Measurements from ENCODE around the gene CLNK. TPM values are rescaled to one million over a fixed set of nuclear protein-coding genes. Genes with fewer than 3 reads are reported as not detected.

The CLNK gene
- total and polyA plus RNA-seq, 4 donors: 0.04 to 0.57 (median 0.14) TPM; not detected in 1

- 91 to 95% methylated on average over 3 of the region's 3 CpGs for WGBS, 2 donors
- Histone ChIP-seq H3K27me3 (ENCODE audit: control insufficient read depth in 3 of 3, insufficient read depth in 3 of 3, low read length in 2 of 3) (no peaks in the 10 kb centered on the region), H3K4me1 (ENCODE audit: control insufficient read depth in 5 of 5, insufficient read depth in 5 of 5, low read length in 5 of 5) (peaks cover 0 to 5% (median 0%) of the 10 kb centered on the region in 5 donors), H3K9ac (ENCODE audit: insufficient read depth in 1 of 2, low read length in 2 of 2) (no peak overlapping the region), H3K27ac (ENCODE audit: low read depth in 1 of 2, low read length in 1 of 2) (no peak overlapping the region), H3K4me3 (no peak overlapping the region), H3K9me3 (ENCODE audit: control insufficient read depth in 4 of 4, insufficient read depth in 3 of 4, low read length in 3 of 4) (peaks cover 0 to 2% (median 0%) of the 10 kb centered on the region in 4 donors), H3K36me3 (ENCODE audit: control insufficient read depth in 4 of 4, insufficient read depth in 4 of 4, low read length in 4 of 4) (no peaks in the 10 kb centered on the region)
- DNase-seq (no peak), ATAC-seq (ENCODE audit: insufficient read depth, low FRiP score) (no peak)
- TF ChIP-seq CTCF (IDR thresholded peaks at IDR 0.05; ENCODE audit: control extremely low read depth, extremely low read depth): no peak
Measured at GRCh38 chr4:10656420-10656819, 28.1 kb downstream of the CLNK start.

- Histone ChIP-seq H3K27me3 (ENCODE audit: control insufficient read depth in 3 of 3, insufficient read depth in 3 of 3, low read length in 2 of 3) (no peaks in the 10 kb centered on the region), H3K4me3 (no peak overlapping the region), H3K9ac (ENCODE audit: insufficient read depth in 1 of 2, low read length in 2 of 2) (no peak overlapping the region), H3K9me3 (ENCODE audit: control insufficient read depth in 4 of 4, insufficient read depth in 3 of 4, low read length in 3 of 4) (peaks cover 0 to 2% (median 0%) of the 10 kb centered on the region in 4 donors), H3K36me3 (ENCODE audit: control insufficient read depth in 4 of 4, insufficient read depth in 4 of 4, low read length in 4 of 4) (no peaks in the 10 kb centered on the region), H3K27ac (ENCODE audit: low read depth in 1 of 2, low read length in 1 of 2) (no peak overlapping the region), H3K4me1 (ENCODE audit: control insufficient read depth in 5 of 5, insufficient read depth in 5 of 5, low read length in 5 of 5) (peaks cover 0 to 5% (median 0%) of the 10 kb centered on the region in 5 donors)
- ATAC-seq (ENCODE audit: insufficient read depth, low FRiP score) (no peak), DNase-seq (no peak)
- 61 to 86% methylated on average over 6 of the region's 6 CpGs for WGBS, 2 donors
- TF ChIP-seq CTCF (IDR thresholded peaks at IDR 0.05; ENCODE audit: control extremely low read depth, extremely low read depth): no peak
Measured at GRCh38 chr4:10655968-10656367, 28.6 kb downstream of the CLNK start.

GRCh38 chr4:10648479-10648878, 36.1 kb downstream of the CLNK start:
- H3K36me3 ChIP-seq (ENCODE audit: control insufficient read depth in 4 of 4, insufficient read depth in 4 of 4, low read length in 4 of 4): no peaks in the 10 kb centered on the region
- WGBS, 2 donors: 73 to 91% methylated on average over 2 of the region's 2 CpGs
- no peak for TF ChIP-seq CTCF (IDR thresholded peaks at IDR 0.05; ENCODE audit: control extremely low read depth, extremely low read depth)
- ATAC-seq (ENCODE audit: insufficient read depth, low FRiP score): no peak
- no peaks in the 10 kb centered on the region for H3K27me3 ChIP-seq (ENCODE audit: control insufficient read depth in 3 of 3, insufficient read depth in 3 of 3, low read length in 2 of 3)
- DNase-seq: no peak
- H3K9ac ChIP-seq (ENCODE audit: insufficient read depth in 1 of 2, low read length in 2 of 2): no peak overlapping the region
- no peak overlapping the region for H3K27ac ChIP-seq (ENCODE audit: low read depth in 1 of 2, low read length in 1 of 2)
- peaks cover 0 to 2% (median 0%) of the 10 kb centered on the region in 4 donors for H3K9me3 ChIP-seq (ENCODE audit: control insufficient read depth in 4 of 4, insufficient read depth in 3 of 4, low read length in 3 of 4)
- H3K4me1 ChIP-seq (ENCODE audit: control insufficient read depth in 5 of 5, insufficient read depth in 5 of 5, low read length in 5 of 5): no peaks in the 10 kb centered on the region
- no peak overlapping the region for H3K4me3 ChIP-seq

GRCh38 chr4:10647846-10648245, 36.7 kb downstream of the CLNK start:
- Histone ChIP-seq H3K36me3 (ENCODE audit: control insufficient read depth in 4 of 4, insufficient read depth in 4 of 4, low read length in 4 of 4) (no peaks in the 10 kb centered on the region), H3K9me3 (ENCODE audit: control insufficient read depth in 4 of 4, insufficient read depth in 3 of 4, low read length in 3 of 4) (peaks cover 0 to 2% (median 0%) of the 10 kb centered on the region in 4 donors), H3K4me3 (no peak overlapping the region), H3K27ac (ENCODE audit: low read depth in 1 of 2, low read length in 1 of 2) (no peak overlapping the region), H3K27me3 (ENCODE audit: control insufficient read depth in 3 of 3, insufficient read depth in 3 of 3, low read length in 2 of 3) (no peaks in the 10 kb centered on the region), H3K9ac (ENCODE audit: insufficient read depth in 1 of 2, low read length in 2 of 2) (no peak overlapping the region), H3K4me1 (ENCODE audit: control insufficient read depth in 5 of 5, insufficient read depth in 5 of 5, low read length in 5 of 5) (no peaks in the 10 kb centered on the region)
- 79 to 91% methylated on average over 3 of the region's 3 CpGs for WGBS, 2 donors
- DNase-seq: no peak
- no peak for ATAC-seq (ENCODE audit: insufficient read depth, low FRiP score)
- no peak for TF ChIP-seq CTCF (IDR thresholded peaks at IDR 0.05; ENCODE audit: control extremely low read depth, extremely low read depth)
